GM10266 (cell line): ENCODE measurements around the gene COL1A1.

Source experiments
- DNase-seq: peaks from one replicate; pipeline ENCODE4 v3.0.0; 2012; ENCODE audit errors: extremely low spot score
- CTCF ChIP-seq: IDR thresholded peaks from 2 replicates; pipeline ENCODE4 v1.5.1; 2012; ENCODE audit warnings: mild to moderate bottlenecking, low read depth; ENCODE audit not compliant: control insufficient read depth, insufficient read depth; ENCODE audit errors: missing control alignments

Gene COL1A1

GRCh38 chr17:50165066-50165465, 36.4 kb downstream of the COL1A1 start:
- TF ChIP-seq CTCF: no peak
- DNase-seq: no peak

GRCh38 chr17:50164697-50164988, 36.8 kb downstream of the COL1A1 start:
- TF ChIP-seq CTCF: no peak
- no peak for DNase-seq

GRCh38 chr17:50163843-50164696, 37.4 kb downstream of the COL1A1 start:
- peak; percentile 70 for DNase-seq
- TF ChIP-seq CTCF: no peak

- no peak for TF ChIP-seq CTCF
- DNase-seq: no peak
Observed at GRCh38 chr17:50162466-50163254, 38.8 kb downstream of the COL1A1 start.

- no peak for TF ChIP-seq CTCF
- no peak for DNase-seq
Observed at GRCh38 chr17:50161911-50162288, 39.5 kb downstream of the COL1A1 start.

- DNase-seq: peak; percentile 97
- TF ChIP-seq CTCF: peak; percentile 98
Observed at GRCh38 chr17:50161023-50161910, 40.2 kb downstream of the COL1A1 start.
